Measurements from ENCODE around the gene CALML6.
"Not testable (repeated sequence)": the region's sequence is repeated elsewhere in the genome, so short reads cannot be mapped to it uniquely, and the experiment has no call there.

Gene CALML6

DNA sequence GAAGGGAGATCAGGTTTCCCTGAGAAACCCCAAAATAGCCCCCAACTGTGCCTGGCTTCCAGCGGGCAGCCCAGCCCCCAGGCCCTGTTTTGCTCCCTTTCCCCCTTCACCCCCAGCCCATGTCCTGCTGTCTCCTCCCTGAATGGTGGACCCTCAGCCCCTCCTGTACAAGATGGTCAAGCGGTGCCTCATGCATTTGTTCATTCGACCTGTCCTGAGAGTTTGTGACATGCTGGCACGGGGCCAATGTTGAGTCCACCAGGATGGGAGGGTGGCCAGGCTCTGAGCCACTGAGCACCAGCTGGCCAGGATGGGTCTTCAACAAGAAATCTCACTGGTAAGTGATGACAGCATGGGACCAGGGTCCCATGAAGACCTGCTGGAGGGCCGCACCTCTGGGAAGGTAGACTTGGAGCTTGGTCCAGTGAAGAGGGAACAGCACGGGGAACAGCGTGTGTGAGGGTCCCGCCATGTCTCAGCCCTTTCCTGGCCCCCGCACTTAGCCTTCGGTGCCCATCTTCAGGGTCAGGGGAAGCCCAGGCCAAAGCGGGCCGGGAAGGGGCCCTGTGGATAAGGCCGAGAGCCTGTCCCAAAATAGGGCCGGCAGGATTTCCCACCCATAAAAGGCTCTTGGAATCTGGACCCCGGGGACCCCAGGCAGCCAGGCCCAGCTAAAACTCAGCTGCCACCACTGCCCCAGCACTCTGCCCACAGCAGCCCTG, at the start of gene CALML6:
TSS of gene CALML6 (plus strand) at position 290 of the 722 bp plus-strand sequence. CDS start at position 311, 21 bp downstream.
- DNase-seq (ENCODE audit: low read depth in 2 of 2), result no peak

- DNase-seq (ENCODE audit: low read depth in 2 of 2), result no peak
These were observed 47.9 kb upstream of the CALML6 start for GRCh38 chr1:1867164-1867563.

GRCh38 chr1:1869469-1869868, 45.6 kb upstream of the CALML6 start:
- DNase-seq (ENCODE audit: low read depth in 2 of 2), result no peak

GRCh38 chr1:1872329-1872994, 42.6 kb upstream of the CALML6 start:
- no peak for DNase-seq (ENCODE audit: low read depth in 2 of 2)

- DNase-seq (ENCODE audit: low read depth in 2 of 2), result no peak
These were observed 41.9 kb upstream of the CALML6 start for GRCh38 chr1:1873186-1873585.

DNA sequence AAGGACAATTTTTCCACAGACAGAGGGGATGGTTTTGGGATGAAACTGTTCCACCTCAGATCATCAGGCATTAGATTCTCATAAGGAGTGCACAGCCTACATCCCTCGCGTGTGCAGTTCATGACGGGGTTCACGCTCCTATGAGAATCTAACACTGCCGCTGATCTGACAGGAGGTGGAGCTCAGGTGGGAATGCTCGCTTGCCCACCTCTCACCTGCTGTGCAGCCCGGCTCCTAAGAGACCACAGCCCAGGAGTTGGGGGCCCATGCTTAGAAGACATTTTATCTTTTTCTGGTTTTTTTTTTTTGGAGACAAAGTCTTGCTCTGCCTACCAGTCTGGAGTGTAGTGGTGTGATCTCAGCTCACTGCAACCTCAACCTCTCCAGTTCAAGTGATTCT, 40.2 kb upstream of the CALML6 start:
- no peak for DNase-seq (ENCODE audit: low read depth in 2 of 2)

DNA sequence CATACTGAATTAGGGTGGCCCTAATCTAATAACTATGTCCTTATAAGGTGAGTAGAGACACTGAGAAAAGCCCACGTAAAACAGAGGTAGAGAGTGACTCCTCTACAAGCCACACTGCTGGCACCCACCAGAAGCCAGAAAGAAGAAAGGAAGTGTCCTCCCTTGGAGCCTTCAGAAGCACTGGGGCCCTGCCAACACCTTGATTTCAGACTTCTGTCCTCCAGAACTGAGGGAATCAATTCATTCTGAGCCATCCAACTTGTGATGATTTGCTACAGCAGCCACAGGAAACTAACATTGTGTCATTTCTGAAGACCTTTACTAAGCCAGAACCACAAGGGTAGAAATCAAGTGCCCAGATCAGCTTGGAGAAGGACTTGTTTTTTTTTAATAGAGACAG, 39.1 kb upstream of the CALML6 start:
- DNase-seq (ENCODE audit: low read depth in 2 of 2), result no peak

DNA sequence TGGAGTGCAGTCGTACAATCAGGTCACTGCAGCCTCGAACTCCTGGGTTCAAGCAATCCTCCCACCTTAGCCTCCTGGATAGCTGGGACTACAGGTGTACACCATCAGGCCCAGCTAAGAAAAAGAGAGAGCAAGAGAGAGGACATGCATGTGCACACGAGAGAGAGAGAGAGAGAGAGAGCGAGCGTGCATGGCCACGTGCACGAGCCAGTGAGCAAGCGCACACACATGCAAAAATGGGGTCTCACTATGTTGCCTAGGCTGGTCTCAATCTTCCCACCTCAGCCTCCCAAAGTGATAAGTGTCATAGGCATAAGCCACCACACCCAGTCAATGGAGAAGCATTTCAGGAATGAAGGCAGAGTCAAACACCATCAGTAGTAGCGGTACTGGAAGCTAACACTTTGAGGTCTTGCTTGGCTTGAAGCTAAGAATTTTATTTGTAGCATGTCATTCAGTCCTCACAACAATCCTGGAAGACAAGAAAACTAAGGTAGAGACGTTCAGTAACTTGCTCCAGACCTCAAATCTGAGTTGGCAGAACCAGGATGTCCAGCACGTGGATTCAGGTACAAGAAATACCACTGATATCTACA, 38.6 kb upstream of the CALML6 start:
- DNase-seq (ENCODE audit: low read depth in 2 of 2), result no peak

- no peak for DNase-seq (ENCODE audit: low read depth in 2 of 2)
These were observed 37.1 kb upstream of the CALML6 start for GRCh38 chr1:1877865-1878436.

DNA sequence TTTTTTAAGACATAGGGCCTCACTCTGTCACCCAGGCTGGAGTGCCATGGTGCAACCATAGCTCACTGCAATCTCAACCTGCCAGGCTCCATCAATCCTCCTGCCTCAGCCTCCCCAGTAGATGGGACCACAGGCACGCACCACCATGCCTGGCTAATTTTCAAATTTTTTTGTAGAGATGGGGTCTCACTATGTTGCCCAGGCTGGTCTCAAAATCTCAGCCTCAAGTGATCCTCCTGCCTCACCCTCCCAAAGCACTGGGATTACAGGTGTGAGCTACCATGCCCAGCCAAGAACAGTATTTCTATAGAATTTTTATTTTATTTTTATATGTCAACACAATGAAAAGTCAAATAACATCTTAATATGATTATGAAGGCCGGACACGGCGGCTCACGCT, 35.1 kb upstream of the CALML6 start:
- no peak for DNase-seq (ENCODE audit: low read depth in 2 of 2)

- no peak for DNase-seq (ENCODE audit: low read depth in 2 of 2)
These were observed 34.3 kb upstream of the CALML6 start for GRCh38 chr1:1880617-1881312.

DNA sequence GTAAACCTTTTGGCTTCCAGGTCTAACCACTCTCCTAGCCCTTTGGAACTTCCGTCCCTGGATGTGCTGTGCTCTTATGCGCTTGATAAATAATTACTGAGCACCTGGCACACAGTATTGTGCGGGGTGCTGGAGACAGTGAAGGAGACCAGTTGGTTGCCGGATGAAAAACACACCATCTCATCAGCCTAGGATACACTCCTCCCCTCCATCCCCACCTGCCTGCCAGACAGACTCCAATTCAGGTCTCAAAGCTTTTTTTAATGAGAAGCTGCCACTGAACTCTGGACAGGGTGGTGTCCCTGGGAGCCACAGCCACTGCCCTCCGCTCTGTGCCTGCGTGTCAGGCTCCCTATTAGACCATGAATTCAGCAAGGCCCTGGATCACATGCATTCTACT, 33.3 kb upstream of the CALML6 start:
- no peak for DNase-seq (ENCODE audit: low read depth in 2 of 2)

- no peak for DNase-seq (ENCODE audit: low read depth in 2 of 2)
These were observed 31.8 kb upstream of the CALML6 start for GRCh38 chr1:1883092-1883873.

GRCh38 chr1:1883890-1884289, 31.2 kb upstream of the CALML6 start:
- DNase-seq (ENCODE audit: low read depth in 2 of 2), result not testable (repeated sequence)

DNA sequence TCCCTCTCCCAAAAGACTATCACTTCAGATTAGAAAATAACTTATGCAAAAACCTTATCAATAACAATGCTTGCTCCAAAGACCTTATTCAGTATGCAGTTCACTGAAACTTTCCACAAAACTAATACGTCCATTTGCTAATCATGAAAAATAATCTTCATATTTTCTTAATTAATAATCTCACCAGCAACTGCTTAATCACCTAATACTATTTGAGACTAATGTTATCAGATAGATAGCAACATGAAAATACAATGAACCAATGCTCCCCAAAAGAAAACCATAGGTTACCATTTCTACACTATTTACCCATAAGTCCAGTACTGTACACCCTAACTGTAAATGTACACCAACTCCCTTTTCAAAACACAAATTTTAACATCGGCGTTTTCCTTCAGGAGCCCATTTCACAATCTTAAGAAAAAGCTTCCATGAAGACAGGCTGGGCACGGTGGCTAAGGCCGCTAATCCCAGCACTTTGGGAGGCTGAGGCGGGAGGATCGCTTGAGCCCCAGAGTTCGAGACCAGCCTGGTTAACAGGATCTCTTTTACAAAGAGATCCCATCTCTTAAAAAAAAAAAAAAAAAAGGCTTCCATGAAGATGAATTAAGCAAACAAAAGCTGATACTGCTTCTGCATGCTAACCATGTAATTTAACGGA, 25.8 kb upstream of the CALML6 start:
- no peak for DNase-seq (ENCODE audit: low read depth in 2 of 2)

DNA sequence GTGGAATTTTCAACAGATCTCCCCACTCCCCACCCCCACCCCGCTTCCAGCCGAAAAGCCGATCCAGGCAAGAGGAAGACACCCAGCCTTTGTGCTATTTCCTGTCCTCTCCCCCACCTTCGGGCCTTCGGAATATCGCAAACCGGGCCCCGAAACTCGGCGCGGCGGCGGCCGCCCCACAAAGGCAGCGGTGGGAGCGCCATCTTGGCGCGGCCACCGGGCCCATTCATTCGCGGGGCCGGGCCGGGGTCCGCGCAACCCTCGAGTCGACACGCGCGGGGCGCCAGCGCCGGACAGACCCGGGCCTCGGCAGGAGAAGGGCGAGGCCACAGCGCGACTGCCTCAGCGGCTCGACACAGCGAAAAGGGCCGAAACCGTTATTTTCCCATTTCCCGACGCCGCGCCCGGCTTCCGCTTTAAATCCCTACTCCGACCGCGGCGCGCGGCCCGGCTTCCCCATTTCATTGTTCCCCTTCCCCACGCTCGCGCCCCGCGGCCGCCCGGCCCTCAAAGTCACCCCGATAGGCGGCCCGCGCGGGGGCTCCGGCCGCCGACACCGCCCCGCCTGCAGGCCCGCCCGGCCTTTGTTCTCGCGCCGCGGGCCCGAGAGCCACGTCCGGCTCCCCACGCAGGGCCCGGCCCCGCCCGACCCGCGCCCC, 25.1 kb upstream of the CALML6 start:
- no peak for DNase-seq (ENCODE audit: low read depth in 2 of 2)

GRCh38 chr1:1890506-1891348, 24.3 kb upstream of the CALML6 start, which contains the start of gene GNB1:
TSS of gene GNB1 (minus strand) at chr1:1891087. CDS start at chr1:1825453, 65,634 bp downstream.
- DNase-seq (ENCODE audit: low read depth in 2 of 2), result peak; percentile 70 to 78

- no peak for DNase-seq (ENCODE audit: low read depth in 2 of 2)
These were observed 23.5 kb upstream of the CALML6 start for GRCh38 chr1:1891349-1892078.

Measured in fibroblast of skin of left biceps (primary cell).